ENCODE results near the gene RASSF7.

DNA sequence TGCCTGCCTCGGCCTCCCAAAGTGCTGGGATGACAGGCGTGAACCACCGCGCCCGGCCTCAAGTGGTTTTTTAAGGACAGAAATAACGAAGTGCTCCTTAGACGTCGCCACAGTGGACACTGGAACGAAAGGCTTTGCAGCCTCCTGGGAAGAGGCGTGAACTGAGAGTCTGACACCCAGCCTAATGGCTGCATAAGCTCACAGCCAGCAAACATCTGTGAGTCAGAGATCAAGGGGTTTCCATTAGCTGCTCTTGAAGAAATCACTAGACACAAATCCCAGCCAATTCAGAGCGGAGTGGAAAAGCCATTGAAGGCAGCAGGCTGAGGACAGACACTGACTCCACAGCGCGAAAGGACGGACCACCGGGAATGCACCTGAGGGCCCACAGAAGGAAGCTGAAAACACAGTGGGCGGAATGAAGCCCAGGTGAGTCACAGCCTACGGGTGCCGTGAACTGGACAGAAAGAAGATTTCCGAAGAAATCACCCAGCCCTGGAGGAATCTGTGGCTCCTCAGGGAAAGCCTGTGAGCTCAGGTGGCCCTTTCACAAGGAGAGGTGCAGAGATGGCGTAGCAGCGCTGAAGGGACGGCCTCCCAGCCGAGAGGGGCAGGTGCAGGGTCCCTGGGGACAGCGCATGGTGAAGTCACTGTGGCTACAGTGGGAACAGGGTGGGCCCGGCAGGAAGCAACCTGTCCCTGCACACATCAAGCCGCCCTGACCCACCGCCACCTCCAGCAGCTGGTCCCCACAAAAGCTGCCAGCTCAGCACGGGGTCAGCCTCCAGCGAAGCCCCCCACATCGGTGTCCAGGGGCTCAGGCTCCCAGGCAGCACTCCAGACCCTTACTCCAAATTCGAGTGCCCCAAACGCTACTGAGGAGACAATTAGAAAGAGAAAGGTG, 11.8 kb upstream of the RASSF7 start:
- TF ChIP-seq, protein P1, sequence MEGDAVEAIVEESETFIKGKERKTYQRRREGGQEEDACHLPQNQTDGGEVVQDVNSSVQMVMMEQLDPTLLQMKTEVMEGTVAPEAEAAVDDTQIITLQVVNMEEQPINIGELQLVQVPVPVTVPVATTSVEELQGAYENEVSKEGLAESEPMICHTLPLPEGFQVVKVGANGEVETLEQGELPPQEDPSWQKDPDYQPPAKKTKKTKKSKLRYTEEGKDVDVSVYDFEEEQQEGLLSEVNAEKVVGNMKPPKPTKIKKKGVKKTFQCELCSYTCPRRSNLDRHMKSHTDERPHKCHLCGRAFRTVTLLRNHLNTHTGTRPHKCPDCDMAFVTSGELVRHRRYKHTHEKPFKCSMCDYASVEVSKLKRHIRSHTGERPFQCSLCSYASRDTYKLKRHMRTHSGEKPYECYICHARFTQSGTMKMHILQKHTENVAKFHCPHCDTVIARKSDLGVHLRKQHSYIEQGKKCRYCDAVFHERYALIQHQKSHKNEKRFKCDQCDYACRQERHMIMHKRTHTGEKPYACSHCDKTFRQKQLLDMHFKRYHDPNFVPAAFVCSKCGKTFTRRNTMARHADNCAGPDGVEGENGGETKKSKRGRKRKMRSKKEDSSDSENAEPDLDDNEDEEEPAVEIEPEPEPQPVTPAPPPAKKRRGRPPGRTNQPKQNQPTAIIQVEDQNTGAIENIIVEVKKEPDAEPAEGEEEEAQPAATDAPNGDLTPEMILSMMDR (IDR thresholded peaks at IDR 0.05), result no peak
- no peak for TF ChIP-seq POLR2AphosphoS5 (IDR thresholded peaks at IDR 0.05)
- TF ChIP-seq POLR2A (IDR thresholded peaks at IDR 0.05; ENCODE audit: low read depth), result no peak
- TF ChIP-seq EP300 (IDR thresholded peaks at IDR 0.05), result no peak
